AG09309 (cell line): ENCODE data around the gene ANKS3.
A peak's percentile ranks its signal among the peaks of the same experiment; 100 is the strongest.

Experiments
- DNase-seq: peaks from one replicate; pipeline ENCODE4 v3.0.0-alpha.2; 2010; ENCODE audit warnings: low read depth
- H3K4me3 ChIP-seq: 2 replicates; pipeline ENCODE4 v1.5.1; 2011; ENCODE audit warnings: mild to moderate bottlenecking, low read depth, low read length, moderate library complexity; ENCODE audit not compliant: control insufficient read depth
- TF ChIP-seq, protein P1 (sequence below): IDR thresholded peaks from 2 replicates; pipeline ENCODE4 v1.5.1; 2011; ENCODE audit warnings: mild to moderate bottlenecking, low read depth, low read length, inconsistent platforms; ENCODE audit not compliant: insufficient read depth, control insufficient read depth; ENCODE audit errors: missing control alignments

ANKS3 gene

DNA sequence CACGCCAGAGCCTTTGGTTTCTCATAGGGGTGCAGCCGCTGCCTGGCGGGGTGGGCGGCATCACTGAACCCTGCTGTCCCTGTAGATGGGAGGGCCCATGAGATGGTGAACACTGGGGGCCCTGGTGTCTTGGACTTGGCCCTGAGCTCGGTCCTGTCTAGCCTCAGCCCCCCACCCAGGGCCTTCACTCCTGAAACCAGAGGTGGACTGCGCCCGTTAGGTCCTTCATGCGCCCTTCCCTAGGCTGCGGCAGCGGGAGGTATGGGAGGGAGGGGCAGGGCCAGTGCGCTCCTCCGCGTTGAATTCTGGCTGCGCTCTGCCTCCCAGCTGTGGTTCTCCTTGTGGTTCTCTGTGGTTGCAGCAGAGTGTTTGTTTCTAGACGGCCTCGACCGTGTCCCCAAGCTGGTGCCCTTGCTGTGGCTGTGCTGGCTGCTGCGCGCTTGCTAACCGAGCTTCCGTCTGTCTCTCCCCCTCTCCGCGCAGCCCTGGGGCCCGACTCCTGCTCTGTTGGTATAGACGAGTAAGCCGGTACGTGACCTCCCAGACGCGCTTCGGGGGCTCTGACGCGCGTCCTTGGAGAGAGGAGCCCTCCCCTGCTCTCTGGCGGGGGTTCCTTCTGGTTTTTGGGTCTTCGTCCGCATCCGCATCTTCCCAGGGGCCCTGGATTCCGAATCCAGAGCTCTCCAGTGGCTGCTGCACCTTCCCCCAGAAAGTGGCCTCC, 48.1 kb downstream of the ANKS3 start:
- no peak for DNase-seq
- TF ChIP-seq, protein P1, sequence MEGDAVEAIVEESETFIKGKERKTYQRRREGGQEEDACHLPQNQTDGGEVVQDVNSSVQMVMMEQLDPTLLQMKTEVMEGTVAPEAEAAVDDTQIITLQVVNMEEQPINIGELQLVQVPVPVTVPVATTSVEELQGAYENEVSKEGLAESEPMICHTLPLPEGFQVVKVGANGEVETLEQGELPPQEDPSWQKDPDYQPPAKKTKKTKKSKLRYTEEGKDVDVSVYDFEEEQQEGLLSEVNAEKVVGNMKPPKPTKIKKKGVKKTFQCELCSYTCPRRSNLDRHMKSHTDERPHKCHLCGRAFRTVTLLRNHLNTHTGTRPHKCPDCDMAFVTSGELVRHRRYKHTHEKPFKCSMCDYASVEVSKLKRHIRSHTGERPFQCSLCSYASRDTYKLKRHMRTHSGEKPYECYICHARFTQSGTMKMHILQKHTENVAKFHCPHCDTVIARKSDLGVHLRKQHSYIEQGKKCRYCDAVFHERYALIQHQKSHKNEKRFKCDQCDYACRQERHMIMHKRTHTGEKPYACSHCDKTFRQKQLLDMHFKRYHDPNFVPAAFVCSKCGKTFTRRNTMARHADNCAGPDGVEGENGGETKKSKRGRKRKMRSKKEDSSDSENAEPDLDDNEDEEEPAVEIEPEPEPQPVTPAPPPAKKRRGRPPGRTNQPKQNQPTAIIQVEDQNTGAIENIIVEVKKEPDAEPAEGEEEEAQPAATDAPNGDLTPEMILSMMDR: no peak
- H3K4me3 ChIP-seq: no peak overlapping the region

DNA sequence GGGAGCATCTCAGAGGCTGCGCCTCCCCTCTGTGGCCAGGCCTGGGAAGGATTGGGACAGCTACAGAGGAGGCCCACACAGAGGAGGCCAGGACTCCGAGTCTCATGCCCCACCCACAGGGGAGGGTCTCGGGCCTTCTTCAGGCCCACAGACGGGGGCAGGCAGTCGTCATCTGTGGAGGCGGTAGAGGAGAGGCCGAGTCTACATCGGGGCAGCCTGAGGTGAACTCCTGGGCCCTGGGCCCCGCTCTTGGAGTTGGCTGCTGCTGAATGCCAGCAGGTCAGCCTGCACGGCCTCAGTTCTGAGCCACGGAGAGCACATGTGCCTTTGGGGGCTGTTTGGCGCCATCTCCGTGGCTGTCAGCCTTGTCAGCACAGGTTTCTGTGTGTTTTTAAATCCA, 48.8 kb downstream of the ANKS3 start:
- H3K4me3 ChIP-seq: no peak overlapping the region
- TF ChIP-seq, protein P1: no peak
- no peak for DNase-seq

DNA sequence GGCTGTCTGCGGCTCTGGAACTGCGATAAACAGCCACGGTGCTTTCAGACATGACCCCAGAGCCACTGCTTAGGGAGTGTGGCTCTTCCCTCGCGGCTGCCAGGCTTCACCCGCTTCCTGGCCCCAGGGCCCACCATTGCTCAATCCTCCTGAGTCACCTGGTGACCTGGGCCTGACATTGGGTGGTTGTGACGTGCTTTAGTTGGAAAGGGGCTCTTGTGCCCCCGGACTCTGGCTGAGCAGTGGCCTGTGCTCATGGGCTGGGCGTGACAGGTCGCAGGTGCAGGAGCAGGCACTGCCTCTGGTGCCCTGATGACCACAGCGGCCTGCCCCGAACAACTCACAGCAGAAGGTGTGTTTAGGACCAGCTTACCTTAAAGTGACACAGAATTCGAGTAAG, 49.3 kb downstream of the ANKS3 start:
- TF ChIP-seq, protein P1: no peak
- no peak for DNase-seq
- no peak overlapping the region for H3K4me3 ChIP-seq

DNA sequence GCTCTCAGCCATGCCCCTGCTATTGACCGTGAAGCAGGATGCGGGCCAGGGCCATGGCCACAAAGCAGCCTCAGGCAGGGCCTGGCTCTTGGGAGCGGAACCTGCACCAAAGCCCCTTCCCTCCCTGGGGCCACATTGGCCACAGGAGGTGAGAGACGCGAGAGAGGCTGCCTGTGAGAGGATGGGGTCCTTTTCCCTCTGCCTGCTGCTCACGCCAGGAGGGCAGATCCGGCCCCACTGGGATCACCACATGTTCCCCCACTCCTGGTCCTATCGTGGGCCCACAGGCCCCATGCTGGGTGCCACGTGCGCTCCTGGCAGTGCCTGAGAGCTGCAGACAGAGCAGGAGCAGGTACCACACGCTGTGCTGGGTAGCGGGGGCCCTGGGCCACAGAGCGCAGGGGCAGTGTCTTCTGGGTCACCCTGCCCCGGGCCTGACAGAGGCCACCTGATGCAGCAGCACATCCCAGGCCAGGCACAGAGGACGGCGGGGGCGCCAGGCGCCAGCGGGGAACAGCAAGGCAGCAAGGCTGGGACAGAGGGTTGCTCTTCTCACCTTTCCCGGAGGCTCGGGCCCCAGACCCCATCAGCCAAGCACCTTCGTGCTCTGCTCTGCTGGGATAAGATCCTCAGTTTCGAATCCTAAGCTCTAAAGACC, 49.9 kb downstream of the ANKS3 start:
- DNase-seq: no peak
- no peak overlapping the region for H3K4me3 ChIP-seq
- TF ChIP-seq, protein P1: no peak

DNA sequence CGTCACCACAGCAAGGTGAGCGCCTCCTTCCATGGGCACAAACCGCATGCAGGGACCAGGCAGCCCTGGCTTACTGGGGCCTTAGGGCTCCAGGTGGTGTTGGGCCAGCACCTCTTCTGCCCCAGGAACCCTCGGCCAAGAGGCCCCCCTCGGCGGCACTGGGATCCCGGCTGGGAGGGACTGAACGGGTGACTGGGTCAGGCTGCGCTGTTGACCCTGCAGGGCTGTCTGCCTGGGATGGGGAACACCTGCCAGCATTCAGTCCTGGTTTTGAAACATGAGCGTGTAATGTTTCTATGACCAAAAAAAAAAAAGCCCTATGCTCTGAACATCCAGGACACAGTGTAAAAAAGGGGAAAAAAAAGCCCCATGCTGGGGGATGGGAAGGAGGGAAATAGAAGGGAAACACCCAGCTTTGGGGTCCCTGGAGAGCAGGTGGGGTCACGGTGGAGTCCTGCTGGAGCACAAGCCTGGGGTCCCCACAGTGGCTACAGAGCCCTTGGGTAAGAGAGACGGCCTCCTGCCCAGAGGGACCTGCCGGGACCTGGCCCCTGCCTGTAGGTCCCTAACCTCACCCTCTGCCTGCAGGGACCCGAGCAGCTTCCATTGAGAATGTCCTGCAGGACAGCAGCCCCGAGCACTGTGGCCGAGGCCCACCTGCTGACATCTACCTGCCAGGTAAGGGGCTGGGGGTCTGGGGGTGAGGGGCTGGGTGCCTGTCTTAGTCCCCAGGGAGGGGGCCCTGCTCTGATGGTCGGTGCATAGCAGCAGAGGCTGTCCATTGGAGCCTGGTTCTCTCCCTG, 50.6 kb downstream of the ANKS3 start:
- no peak overlapping the region for H3K4me3 ChIP-seq
- TF ChIP-seq, protein P1: no peak
- no peak for DNase-seq

DNA sequence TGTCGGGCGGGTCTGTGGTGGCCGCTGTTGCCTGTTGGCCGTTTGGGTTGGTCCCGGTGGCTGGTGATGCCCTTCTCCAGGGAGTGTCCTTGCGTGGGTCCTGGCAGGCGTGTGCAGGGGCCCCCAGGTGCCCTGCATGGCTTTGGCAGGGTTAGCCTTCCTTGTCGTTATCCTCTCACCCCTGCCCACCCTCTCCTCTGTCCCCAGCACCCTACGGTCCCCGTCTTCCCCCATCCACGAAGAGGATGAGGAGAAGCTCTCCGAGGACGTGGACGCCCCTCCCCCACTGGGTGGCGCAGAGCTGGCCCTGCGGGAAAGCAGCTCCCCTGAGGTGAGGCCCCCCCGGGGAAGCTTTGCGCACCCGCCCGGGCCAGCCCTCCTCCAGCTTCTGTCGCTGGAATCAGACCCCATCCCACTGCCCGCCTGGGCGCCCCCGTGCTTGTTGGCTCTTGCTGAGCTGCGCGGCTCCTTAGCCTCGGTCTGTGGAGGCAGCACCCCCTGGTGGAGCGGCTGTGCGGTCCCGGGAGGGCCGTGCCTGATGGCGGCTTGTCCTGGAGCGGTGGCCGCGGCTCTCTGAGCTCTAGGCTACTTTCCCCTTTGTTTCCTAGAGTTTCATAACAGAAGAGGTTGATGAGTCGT, 51.3 kb downstream of the ANKS3 start:
- H3K4me3 ChIP-seq: no peak overlapping the region
- TF ChIP-seq, protein P1: peak; percentile 30
- no peak for DNase-seq
